GM12874 (cell line): Measurements from ENCODE around the gene EID2.

Experiments used
- CTCF ChIP-seq: IDR thresholded peaks from 2 replicates; pipeline ENCODE4 v1.5.1; 2011; ENCODE audit warnings: low read depth, mild to moderate bottlenecking, control low read depth, low read length, moderate library complexity; ENCODE audit not compliant: insufficient read depth

EID2 gene

GRCh38 chr19:39546599-39546998 is 6.6 kb upstream of the EID2 start:
- TF ChIP-seq CTCF = no peak

DNA sequence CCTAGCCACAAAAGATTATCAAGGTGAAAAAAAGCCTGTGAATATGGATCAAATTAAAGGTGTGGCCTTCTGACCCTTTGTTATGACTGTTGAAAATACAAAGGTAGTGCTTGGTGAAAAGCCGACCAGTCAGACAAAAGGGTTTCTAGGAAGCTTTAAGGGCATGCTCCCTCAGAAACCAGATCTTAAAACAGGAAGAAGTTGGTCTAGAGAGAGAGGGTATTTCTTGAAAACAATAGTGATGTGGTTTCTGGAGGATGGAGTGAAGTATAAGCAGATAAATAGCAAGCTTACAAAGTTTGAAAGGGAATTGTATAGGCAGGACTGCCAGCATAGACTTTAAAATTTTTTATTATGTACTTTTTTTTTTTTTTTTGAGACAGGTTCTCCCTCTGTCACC is 5.0 kb upstream of the EID2 start:
- TF ChIP-seq CTCF = no peak

DNA sequence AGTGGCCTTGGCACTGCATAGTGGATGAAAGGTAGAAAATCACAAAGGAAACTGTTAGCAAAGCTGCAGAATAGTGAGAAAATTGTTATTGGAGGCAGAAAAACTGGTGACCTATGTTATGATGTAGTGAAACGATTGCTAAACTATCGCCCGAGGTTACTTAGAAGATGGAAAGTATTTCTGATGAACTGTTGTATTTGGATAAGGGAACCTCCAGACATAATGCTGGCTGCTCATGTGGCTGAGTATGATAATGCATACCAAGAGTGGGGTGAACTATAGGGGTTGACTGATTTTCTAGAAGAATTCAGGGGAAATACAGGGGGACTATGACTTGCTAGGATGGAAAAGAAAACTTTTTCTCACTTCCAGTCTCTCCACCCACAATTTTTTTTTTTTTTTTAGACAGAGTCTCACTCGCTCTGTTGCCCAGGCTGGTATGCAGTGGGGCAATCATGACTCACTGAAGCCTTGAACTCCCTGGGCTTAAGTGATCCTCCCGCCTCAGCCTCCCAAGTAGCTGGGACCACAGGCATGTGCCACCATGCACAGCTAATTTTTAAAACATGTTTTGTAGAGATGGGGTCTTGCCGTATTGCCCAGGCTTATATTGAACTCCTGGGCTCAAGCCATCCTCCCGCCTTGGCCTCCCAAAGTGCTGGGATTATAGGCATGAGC is 4.4 kb upstream of the EID2 start:
- TF ChIP-seq CTCF = no peak

GRCh38 chr19:39543477-39543857 is 3.5 kb upstream of the EID2 start:
- TF ChIP-seq CTCF = no peak

GRCh38 chr19:39542206-39542605 is 2.2 kb upstream of the EID2 start:
- no peak for TF ChIP-seq CTCF

DNA sequence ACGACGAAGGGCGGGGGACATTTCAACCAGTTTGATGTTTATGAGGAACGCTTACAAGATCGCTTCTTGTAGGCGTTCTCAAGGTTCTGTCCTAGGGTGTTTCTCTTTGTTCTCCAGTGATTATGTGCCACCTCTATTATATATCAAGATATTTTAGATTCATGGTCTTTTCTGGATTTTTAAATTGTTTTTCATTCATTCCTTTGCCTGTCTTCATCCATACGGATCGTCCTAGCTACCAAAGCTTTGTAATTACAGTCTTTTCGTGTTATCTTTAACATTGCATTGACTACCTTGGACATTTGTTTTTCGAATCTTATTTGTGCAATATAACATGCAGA is 342 bp upstream of the EID2 start:
- no peak for TF ChIP-seq CTCF

GRCh38 chr19:39539165-39539517 is 820 bp downstream of the EID2 start:
- TF ChIP-seq CTCF = no peak
